SK-N-MC (cell line): Measurements from ENCODE around the gene SRGN.

Source experiments
- EZH2 ChIP-seq: fragments of 200-600 bp; sonication (generic); IDR thresholded peaks from one replicate; pipeline ENCODE4 v1.6.1; 2017; ENCODE audit warnings: antibody characterized with exemption
- POLR2AphosphoS5 ChIP-seq: IDR thresholded peaks from 2 replicates; pipeline ENCODE4 v1.6.1; 2012; ENCODE audit warnings: mild to moderate bottlenecking, low read depth, low read length, borderline replicate concordance

- no peak for TF ChIP-seq EZH2
- TF ChIP-seq POLR2AphosphoS5 = no peak
Observed at GRCh38 chr10:69051710-69052487, 36.0 kb upstream of the SRGN start.
